Testis (tissue), 3 donors: ENCODE data around the gene TMEM273. TPM values are rescaled to one million over a fixed set of nuclear protein-coding genes. Genes with fewer than 3 reads are reported as not detected.
"Not testable (repeated sequence)": the region's sequence is repeated elsewhere in the genome, so short reads cannot be mapped to it uniquely, and the experiment has no call there.

Experiments
- DNase-seq: peaks from one replicate; pipeline ENCODE4 v3.0.0-alpha.2; 2019
- H3K27ac ChIP-seq, 2 donors: fragments of 200-600 bp; sonication (generic); one replicate each; pipeline ENCODE4 v1.5.1; 2019
- H3K27me3 ChIP-seq: fragments of 200-600 bp; sonication (generic); one replicate; pipeline ENCODE4 v1.5.1; 2019
- H3K36me3 ChIP-seq: fragments of 200-600 bp; sonication (generic); one replicate; pipeline ENCODE4 v1.5.1; 2017; ENCODE audit warnings: low read depth; ENCODE audit errors: missing control alignments
- H3K4me1 ChIP-seq: fragments of 200-600 bp; sonication (generic); one replicate; pipeline ENCODE4 v1.5.1; 2019
- H3K4me3 ChIP-seq, 2 donors: fragments of 200-600 bp; sonication (generic); one replicate each; pipeline ENCODE4 v1.5.1; 2017 to 2019
- H3K9me3 ChIP-seq: fragments of 200-600 bp; sonication (generic); one replicate; pipeline ENCODE4 v1.5.1; 2017
- CTCF ChIP-seq, 3 experiments: fragments of 450-650 bp in 2 of 3; fragments of 200-600 bp in 1 of 3; sonication (generic) in 1 of 3; IDR thresholded peaks; one replicate each; pipeline ENCODE4 v1.5.1; 2016 to 2019; ENCODE audit warnings: antibody characterized with exemption in 3 of 3, mild to moderate bottlenecking in 2 of 3, moderate library complexity in 1 of 3
- POLR2A ChIP-seq: fragments of 450-650 bp; IDR thresholded peaks from one replicate; pipeline ENCODE4 v1.6.1; 2017; ENCODE audit warnings: antibody characterized with exemption, mild to moderate bottlenecking, moderate library complexity
- WGBS, 2 donors: methylation state at CpG; one replicate each; pipeline ENCODE4 v1.1.5; 2018; 5-methylcytosine and 5-hydroxymethylcytosine counted together
- intact Hi-C: fragments of 100-400 bp; cut with DNase I; formaldehyde crosslinking; loops from one replicate; pipeline ENCODE4 v1.15.1; 2023; ENCODE audit warnings: low total_unique reads
- polyA plus RNA-seq: library from polyadenylated mRNA; stranded (reverse); fragments of 350-450 nt; fragmentation: Illumina TruSeq; extraction: RNeasy Lipid Tissue Mini Kit (QIAGEN cat#74804); gene quantifications from one replicate; pipeline ENCODE4 v1.2.3, GENCODE V29; 2014; ENCODE audit warnings: low read depth, low replicate concordance; ENCODE audit not compliant: insufficient read depth
- total RNA-seq, 2 donors: library from RNA; depleted of rRNA; stranded (reverse); fragments of >200 nt; gene quantifications; one replicate each; pipeline ENCODE4 v1.2.3, GENCODE V29; 2016

Gene TMEM273
- total and polyA plus RNA-seq, 3 donors from 2014 or later: 4.5 to 8.2 (median 5.3) TPM

GRCh38 chr10:49202266-49202665 is 14.1 kb upstream of the TMEM273 start:
- 90 to 95% methylated on average over 1 of the region's 1 CpG for WGBS, 2 donors
- TF ChIP-seq CTCF (IDR thresholded peaks at IDR 0.05) (no peak), POLR2A (no peak)
- Histone ChIP-seq H3K27ac (no peak overlapping the region), H3K27me3 (no peaks in the 10 kb centered on the region), H3K36me3 (no peaks in the 10 kb centered on the region), H3K4me3 (no peak overlapping the region), H3K4me1 (no peaks in the 10 kb centered on the region), H3K9me3 (no peaks in the 10 kb centered on the region)
- intact Hi-C loops: no loop called here
- no peak for DNase-seq

- TF ChIP-seq POLR2A (no peak), CTCF (IDR thresholded peaks at IDR 0.05) (no peak)
- no peak overlapping the region for H3K27ac ChIP-seq
- H3K4me3 ChIP-seq: no peak overlapping the region
- intact Hi-C loops: no loop called here
- H3K36me3 ChIP-seq: no peaks in the 10 kb centered on the region
- no peaks in the 10 kb centered on the region for H3K4me1 ChIP-seq
- no peak for DNase-seq
- H3K27me3 ChIP-seq: no peaks in the 10 kb centered on the region
- no peaks in the 10 kb centered on the region for H3K9me3 ChIP-seq
- 44 to 48% methylated on average over 2 of the region's 2 CpGs for whole genome bisulfite sequencing, 2 donors
Observed at GRCh38 chr10:49200854-49201253, 12.7 kb upstream of the TMEM273 start.

GRCh38 chr10:49197171-49197570 is 9.0 kb upstream of the TMEM273 start:
- DNase-seq: no peak
- WGBS, 2 donors: 88 to 91% methylated on average over 5 to 6 of the region's 6 CpGs
- H3K4me3 ChIP-seq: no peak overlapping the region
- no peaks in the 10 kb centered on the region for H3K9me3 ChIP-seq
- no peaks in the 10 kb centered on the region for H3K36me3 ChIP-seq
- H3K27me3 ChIP-seq: no peaks in the 10 kb centered on the region
- no peak for TF ChIP-seq POLR2A
- TF ChIP-seq CTCF (IDR thresholded peaks at IDR 0.05): no peak
- intact Hi-C loops: no loop called here
- H3K4me1 ChIP-seq: no peaks in the 10 kb centered on the region
- H3K27ac ChIP-seq: no peak overlapping the region

GRCh38 chr10:49195864-49196263 is 7.7 kb upstream of the TMEM273 start:
- H3K36me3 ChIP-seq, H3K27ac ChIP-seq, H3K4me1 ChIP-seq, H3K4me3 ChIP-seq, DNase-seq, H3K27me3 ChIP-seq, H3K9me3 ChIP-seq, intact Hi-C loops: not testable (repeated sequence)
- 91 to 94% methylated on average over 4 of the region's 4 CpGs for WGBS, 2 donors

- H3K27ac ChIP-seq: no peak overlapping the region
- intact Hi-C loops: no loop called here
- H3K27me3 ChIP-seq: no peaks in the 10 kb centered on the region
- no peaks in the 10 kb centered on the region for H3K4me1 ChIP-seq
- TF ChIP-seq POLR2A (no peak), CTCF (IDR thresholded peaks at IDR 0.05) (no peak)
- no peak for DNase-seq
- 62 to 72% methylated on average over 8 of the region's 8 CpGs for WGBS, 2 donors
- H3K4me3 ChIP-seq: no peak overlapping the region
- no peaks in the 10 kb centered on the region for H3K9me3 ChIP-seq
- no peaks in the 10 kb centered on the region for H3K36me3 ChIP-seq
Observed at GRCh38 chr10:49194212-49194920, 6.2 kb upstream of the TMEM273 start.
